Measurements from ENCODE around the gene PTPRC. TPM values are rescaled to one million over a fixed set of nuclear protein-coding genes. Genes with fewer than 3 reads are reported as not detected.

The PTPRC gene
- total and polyA plus RNA-seq, 7 donors: 4.8 to 78.6 (median 12.5) TPM

DNA sequence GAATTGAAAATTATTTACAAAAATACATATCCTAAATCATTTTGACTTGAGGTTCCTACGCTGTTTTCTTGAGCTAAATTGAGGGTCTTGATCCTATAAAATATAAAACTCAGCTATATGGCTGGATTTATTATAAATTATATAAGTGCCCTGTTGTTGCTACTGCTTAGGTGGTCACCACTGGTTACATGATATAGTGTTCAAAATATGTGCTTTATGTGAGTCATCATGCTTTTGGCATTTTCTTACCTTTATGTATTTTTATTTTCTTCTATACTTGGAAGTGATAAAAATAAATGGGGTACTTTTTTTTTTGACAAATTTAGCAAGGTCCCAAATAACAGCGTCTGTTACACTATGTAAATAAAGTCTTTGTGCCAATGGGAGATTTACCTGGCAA, 31.1 kb upstream of the PTPRC start:
- Histone ChIP-seq H3K4me1 (no peaks in the 10 kb centered on the region), H3K27ac (no peak overlapping the region), H3K36me3 (no peaks in the 10 kb centered on the region), H3K9me3 (no peaks in the 10 kb centered on the region), H3K27me3 (no peaks in the 10 kb centered on the region), H3K4me3 (no peak overlapping the region)
- WGBS, 2 donors: 69 to 85% methylated on average over 2 of the region's 2 CpGs
- no peak for DNase-seq
- TF ChIP-seq POLR2AphosphoS5 (IDR thresholded peaks at IDR 0.05) (no peak), CTCF (IDR thresholded peaks at IDR 0.05) (no peak), POLR2A (IDR thresholded peaks at IDR 0.05) (no peak), EP300 (IDR thresholded peaks at IDR 0.05) (no peak)
- intact Hi-C loops (cut with DNase I): no loop called here

GRCh38 chr1:198610362-198610761, 28.5 kb upstream of the PTPRC start:
- no peaks in the 10 kb centered on the region for H3K4me1 ChIP-seq
- no peaks in the 10 kb centered on the region for H3K36me3 ChIP-seq
- no peak overlapping the region for H3K4me3 ChIP-seq
- no peaks in the 10 kb centered on the region for H3K27me3 ChIP-seq
- no peaks in the 10 kb centered on the region for H3K9me3 ChIP-seq
- WGBS, 2 donors: 59 to 73% methylated on average over 1 of the region's 1 CpG
- no peak for DNase-seq
- no peak overlapping the region for H3K27ac ChIP-seq
- intact Hi-C loops (cut with DNase I): no loop called here
- TF ChIP-seq POLR2A (IDR thresholded peaks at IDR 0.05) (no peak), EP300 (IDR thresholded peaks at IDR 0.05) (no peak), CTCF (IDR thresholded peaks at IDR 0.05) (no peak), POLR2AphosphoS5 (IDR thresholded peaks at IDR 0.05) (no peak)

- TF ChIP-seq CTCF (IDR thresholded peaks at IDR 0.05) (no peak), POLR2AphosphoS5 (IDR thresholded peaks at IDR 0.05) (no peak), POLR2A (IDR thresholded peaks at IDR 0.05) (no peak), EP300 (IDR thresholded peaks at IDR 0.05) (no peak)
- intact Hi-C loops (cut with DNase I): no loop called here
- no peak overlapping the region for H3K4me3 ChIP-seq
- no peaks in the 10 kb centered on the region for H3K9me3 ChIP-seq
- no peaks in the 10 kb centered on the region for H3K4me1 ChIP-seq
- 82 to 90% methylated on average over 5 of the region's 5 CpGs for WGBS, 2 donors
- H3K27me3 ChIP-seq: no peaks in the 10 kb centered on the region
- H3K27ac ChIP-seq: no peak overlapping the region
- H3K36me3 ChIP-seq: no peaks in the 10 kb centered on the region
- no peak for DNase-seq
Measured at GRCh38 chr1:198611219-198611618, 27.6 kb upstream of the PTPRC start.

GRCh38 chr1:198612471-198613260, 26.2 kb upstream of the PTPRC start:
- no peak for TF ChIP-seq POLR2AphosphoS5 (IDR thresholded peaks at IDR 0.05)
- TF ChIP-seq EP300 (IDR thresholded peaks at IDR 0.05): no peak
- TF ChIP-seq CTCF (IDR thresholded peaks at IDR 0.05): no peak
- TF ChIP-seq POLR2A (IDR thresholded peaks at IDR 0.05): no peak
- intact Hi-C loops (cut with DNase I): no loop called here
- no peak overlapping the region for H3K4me3 ChIP-seq
- WGBS, 2 donors: 64 to 80% methylated on average over 6 of the region's 6 CpGs
- H3K36me3 ChIP-seq: no peaks in the 10 kb centered on the region
- no peaks in the 10 kb centered on the region for H3K4me1 ChIP-seq
- DNase-seq: no peak
- no peaks in the 10 kb centered on the region for H3K9me3 ChIP-seq
- no peak overlapping the region for H3K27ac ChIP-seq
- H3K27me3 ChIP-seq: no peaks in the 10 kb centered on the region

DNA sequence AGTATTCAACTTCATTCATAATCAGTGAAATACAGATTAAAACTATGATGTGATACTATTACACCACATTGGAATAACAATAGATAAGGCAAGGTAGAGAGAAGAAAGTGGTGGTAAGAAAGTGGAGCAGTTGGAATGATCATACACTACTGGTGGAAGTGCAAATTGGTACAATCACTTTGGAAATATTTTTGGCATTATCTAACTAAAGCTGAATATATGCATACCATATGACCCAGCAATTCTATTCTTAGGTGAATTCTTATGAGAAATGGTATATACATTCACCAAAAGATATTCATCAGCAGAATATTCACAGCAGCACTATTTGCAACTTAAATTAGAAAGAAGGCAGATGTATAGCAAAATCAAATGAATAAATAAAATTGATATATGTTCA, 21.4 kb upstream of the PTPRC start:
- Histone ChIP-seq H3K4me3 (no peak overlapping the region), H3K4me1 (no peaks in the 10 kb centered on the region), H3K27ac (no peak overlapping the region), H3K9me3 (no peaks in the 10 kb centered on the region), H3K27me3 (no peaks in the 10 kb centered on the region), H3K36me3 (no peaks in the 10 kb centered on the region)
- intact Hi-C loops (cut with DNase I): no loop called here
- TF ChIP-seq POLR2A (IDR thresholded peaks at IDR 0.05): no peak
- no peak for TF ChIP-seq CTCF (IDR thresholded peaks at IDR 0.05)
- no peak for TF ChIP-seq POLR2AphosphoS5 (IDR thresholded peaks at IDR 0.05)
- no peak for TF ChIP-seq EP300 (IDR thresholded peaks at IDR 0.05)
- no peak for DNase-seq
